ENCODE results near the gene PTPN2. TPM values are rescaled to one million over a fixed set of nuclear protein-coding genes. Genes with fewer than 3 reads are reported as not detected.
"Not testable (repeated sequence)": the region's sequence is repeated elsewhere in the genome, so short reads cannot be mapped to it uniquely, and the experiment has no call there.

Gene PTPN2
- total RNA-seq, 1 donor from 2014 or later = 40.4 TPM

DNA sequence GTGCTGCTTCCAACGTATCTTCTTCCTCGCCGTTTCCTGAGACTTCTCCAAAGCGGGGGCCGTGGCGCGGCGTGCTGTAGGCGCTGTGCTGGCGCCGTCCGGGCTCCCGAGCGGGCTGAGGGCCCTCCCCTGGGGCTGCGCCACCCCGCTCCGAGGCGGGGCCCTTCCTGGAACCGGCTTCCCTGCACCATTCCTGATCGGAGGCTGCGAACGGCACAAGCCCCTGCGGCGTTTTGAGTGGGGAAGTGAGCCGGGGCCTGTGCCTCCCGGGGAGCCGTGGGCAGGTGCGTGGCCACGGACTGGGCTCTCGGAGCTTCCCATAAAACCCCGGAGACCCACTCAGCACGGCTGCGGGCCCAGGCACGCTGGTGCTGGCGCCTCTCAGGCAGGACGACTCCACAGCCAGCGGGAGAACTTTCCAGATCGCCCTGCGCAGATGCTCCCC lies 106.5 kb downstream of the PTPN2 start:
- no peak for FAIRE-seq
- DNase-seq (ENCODE audit: low spot score in 2 of 2) = no peak

DNA sequence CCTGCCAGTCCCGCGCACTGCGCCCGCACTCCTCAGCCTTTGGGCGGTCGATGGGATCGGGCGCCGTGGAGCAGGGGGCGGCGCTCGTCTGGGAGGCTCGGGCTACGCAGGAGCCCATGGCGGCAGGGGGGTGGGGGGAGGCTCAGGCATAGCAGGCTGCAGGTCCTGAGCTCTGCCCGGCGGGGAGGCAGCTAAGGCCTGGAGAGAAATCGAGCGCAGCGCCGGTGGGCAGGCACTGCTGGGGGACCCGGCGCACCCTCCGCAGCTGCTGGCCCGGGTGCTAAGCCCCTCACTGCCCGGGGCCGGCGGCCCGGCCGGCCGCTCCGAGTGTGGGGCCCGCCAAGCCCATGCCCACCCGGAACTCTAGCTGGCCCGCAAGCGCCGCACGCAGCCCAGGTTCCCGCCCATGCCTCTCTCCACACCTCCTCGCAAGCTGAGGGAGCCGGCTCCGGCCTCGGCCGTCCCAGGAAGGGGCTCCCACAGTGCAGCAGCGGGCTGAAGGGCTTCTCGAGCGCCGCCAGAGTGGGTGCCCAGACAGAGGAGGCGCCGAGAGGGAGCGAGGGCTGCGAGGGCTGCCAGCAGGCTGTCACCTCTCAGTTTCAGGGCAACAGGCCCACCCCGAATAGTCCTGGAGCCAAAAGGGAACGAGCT lies 107.1 kb downstream of the PTPN2 start:
- FAIRE-seq (no peak), DNase-seq (ENCODE audit: low spot score in 2 of 2) (no peak)

DNA sequence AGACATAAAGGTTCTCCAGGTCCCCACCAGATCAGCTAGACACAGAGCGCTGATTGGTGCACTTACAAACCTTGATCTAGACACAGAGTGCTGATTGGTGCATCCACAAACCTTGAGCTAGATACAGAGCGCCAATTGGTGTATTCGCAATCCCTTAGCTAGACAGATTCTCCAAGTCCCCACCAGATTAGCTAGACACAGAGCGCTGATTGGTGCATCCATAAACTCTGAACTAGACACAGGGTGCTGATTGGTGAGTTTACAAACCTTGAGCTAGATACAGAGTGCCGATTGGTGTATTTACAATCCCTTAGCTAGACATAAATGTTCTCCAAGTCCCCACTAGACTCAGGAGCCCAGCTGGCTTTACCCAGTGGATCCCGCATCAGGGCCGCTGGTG lies 107.6 kb downstream of the PTPN2 start:
- not testable (repeated sequence) for FAIRE-seq; DNase-seq (ENCODE audit: low spot score in 2 of 2)

DNA sequence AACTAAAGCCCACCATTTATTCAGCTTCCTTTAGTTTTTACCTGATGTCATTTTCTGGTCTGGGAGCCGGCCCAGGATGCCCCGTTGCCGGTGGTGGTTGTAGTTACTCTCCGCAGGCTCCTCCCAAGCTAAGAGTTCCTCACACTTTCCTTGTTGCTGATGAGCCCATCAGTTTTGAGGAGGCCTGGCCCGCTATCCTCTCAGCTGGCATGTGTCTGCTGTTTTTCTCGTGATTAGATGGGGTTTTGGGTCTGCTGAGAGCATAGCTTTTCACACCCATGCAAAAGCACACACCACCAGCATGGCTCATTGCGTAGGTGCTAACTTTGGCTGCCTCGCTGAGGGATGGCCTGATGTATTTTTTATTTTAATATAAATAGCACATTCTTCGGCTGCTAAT lies 109.1 kb downstream of the PTPN2 start:
- DNase-seq (ENCODE audit: low spot score in 2 of 2) (no peak), FAIRE-seq (no peak)

DNA sequence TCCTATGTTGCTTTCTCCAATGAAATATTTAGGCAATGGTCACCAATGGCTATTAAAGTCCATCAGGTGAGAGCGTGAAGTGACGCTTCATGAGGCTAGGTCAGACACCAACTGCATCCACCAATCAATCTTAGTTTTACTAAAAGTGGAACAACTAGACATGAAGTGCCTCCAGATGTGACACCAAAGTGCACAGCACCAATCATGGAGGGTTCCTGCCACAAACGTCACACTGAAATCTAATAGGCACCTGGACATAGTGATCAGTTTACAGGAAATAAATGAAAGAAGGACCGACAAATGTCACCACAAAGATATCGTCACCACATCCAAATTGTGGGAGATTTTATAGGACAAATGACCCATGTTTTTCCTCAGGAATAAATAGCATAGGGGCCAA lies 110.7 kb downstream of the PTPN2 start:
- DNase-seq (ENCODE audit: low spot score in 2 of 2) = no peak
- no peak for FAIRE-seq

DNA sequence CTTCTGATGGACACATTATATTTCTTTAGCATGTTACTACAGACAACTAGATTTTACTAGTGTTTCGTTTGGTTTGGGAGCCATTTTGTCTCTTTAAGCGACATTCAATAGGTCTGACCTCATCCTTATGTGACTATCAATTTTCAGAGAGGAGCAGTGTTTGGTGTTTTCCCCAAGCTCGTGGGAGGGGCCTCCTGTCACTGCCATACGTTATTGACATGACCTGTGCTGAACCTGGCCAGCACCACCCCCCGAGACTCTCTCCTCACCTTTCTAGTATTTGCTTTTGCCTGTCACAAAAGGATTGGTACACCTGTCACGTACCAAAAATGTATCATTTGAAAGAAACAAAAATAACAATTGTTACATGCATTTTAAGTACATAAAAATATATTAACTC lies 111.9 kb downstream of the PTPN2 start:
- FAIRE-seq = no peak
- no peak for DNase-seq (ENCODE audit: low spot score in 2 of 2)

DNA sequence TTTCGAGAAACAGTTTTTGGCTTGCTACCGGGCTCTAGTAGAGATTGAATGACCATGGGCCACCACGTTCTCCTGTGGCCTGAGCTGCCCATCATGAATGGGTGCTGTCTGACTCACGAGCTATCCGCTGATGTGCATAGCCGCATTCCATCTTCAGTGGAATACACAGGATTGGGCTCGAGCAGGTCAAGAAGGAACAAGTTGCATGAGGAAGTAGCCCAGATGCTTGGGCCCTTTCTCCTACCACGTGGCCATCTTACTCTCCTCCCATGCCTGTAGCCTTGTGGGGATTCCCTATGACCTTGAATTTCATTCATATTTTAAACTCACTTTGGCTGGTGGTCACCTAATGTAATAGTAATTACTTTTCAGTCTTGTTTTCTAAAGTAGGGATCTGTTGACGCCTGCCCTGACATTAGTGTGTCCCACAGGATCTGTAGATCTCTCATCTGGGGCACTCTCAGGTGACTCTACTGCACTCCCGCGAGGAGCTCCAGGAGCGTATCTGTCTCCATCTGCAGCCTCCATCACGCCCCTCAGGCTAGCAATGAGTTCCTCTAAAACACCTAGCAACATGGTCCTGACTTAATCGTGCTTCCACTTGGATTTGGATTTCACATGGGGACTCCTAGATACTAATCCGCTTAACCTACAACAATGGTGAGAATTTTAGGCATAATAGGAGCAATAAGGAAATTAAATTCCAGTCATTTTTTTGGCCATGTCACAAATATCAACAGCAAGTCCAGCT lies 113.4 kb downstream of the PTPN2 start:
- FAIRE-seq = no peak

DNA sequence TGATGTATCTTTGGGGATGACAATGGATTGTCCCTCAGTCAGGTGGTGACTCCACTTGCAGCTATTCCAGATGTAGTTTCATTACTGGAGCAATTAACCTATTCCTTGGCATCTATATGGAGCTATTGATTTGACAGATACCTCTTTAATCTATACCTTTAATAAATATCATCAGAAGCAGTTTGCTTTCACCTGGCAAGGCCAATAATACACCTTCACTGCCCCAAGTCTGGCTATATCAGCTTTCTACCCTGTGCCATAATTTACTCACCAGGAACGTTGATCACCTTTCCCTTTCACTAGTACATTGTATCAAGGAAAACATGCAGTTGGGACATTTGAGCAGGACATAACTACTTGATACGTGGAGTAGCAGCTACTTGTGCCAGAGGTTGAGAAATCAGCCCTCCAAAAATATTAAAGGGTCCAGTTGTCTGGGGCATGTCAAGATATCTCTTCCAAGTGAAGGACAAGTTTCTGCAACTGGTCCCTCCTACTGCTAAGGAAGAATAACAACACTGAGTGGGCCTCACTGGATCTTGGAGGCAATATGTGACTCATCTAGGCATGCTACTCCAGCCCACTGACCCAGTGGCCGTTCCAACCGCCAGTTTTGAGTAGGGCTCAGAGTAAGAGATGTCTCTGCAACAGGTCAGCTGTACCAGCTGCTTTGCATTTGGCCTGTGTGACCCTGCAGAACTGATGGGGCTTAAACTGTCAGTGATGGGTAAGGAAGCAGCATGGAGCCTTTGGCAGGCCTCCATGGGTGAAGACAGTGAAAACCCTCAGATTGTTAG lies 114.2 kb downstream of the PTPN2 start:
- FAIRE-seq = no peak
- no peak for DNase-seq (ENCODE audit: low spot score in 2 of 2)

More for the DNA sequence above, 113.4 kb downstream of the PTPN2 start:
- DNase-seq (ENCODE audit: low spot score in 2 of 2) = no peak

DNA sequence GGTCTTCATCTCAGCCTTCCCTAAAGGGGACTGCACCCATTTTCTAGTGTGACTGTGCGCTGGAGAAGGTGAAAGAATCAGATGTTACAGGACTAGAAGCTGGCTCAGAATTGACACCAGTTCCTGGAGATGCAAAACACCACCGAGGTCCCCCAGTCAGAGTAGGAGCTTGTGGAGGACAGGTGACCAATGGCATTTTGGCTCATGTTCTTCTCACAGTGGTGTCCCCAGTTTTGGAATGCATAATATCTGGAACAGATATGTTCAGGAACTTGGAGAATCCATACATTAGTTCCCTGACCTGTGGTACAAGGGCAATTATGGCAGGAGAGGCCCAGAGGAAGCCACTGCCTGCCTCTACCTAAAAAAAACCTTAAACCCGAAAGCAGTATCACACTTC lies 114.9 kb downstream of the PTPN2 start:
- no peak for FAIRE-seq
- DNase-seq (ENCODE audit: low spot score in 2 of 2) = no peak

DNA sequence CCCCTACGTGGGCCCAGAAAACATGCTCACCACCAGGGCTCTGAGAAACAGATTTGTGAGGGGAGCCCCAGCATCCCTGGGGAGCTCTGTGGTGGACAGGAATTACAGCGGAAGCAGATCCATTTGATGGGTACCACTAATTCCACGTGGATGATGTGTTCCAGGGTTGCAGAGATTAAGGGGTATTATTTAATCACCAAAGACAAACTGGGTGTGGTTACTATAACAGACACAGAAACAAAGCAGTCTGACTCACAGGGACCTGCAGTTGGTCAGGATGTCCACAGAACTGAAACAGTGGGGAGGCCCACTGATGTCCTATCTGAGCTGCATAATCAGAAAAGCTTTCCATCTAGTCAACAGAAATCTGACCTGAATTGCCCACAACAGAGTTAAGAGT lies 115.4 kb downstream of the PTPN2 start:
- DNase-seq (ENCODE audit: low spot score in 2 of 2) (no peak), FAIRE-seq (no peak)

DNA sequence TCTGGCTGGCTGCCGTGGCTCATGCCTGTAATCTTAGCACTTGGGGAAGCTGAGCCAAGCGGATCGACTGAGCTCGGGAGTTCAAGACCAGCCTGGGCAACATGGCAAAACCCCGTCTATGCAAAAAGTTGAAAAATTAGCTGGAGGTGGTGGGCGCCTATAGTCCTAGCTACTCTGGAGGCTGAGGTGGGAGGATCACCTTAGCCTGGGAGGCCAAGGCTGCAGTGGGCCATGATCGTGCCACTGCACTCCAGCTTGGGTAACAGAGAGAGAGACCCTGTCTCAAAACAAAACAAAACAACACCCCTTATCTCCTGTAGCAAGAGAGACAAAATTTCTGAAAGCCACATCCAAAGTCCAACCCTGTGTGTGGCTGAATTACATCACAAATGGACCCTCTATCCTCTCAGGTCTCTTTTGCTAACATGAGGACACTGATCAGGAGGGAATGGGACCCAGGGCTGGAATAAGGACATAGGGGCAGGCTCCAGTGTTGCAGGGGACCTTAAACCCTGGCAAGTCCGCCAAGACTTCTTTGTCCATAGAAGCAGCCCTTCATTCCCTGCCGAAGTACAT lies 116.4 kb downstream of the PTPN2 start:
- FAIRE-seq (no peak), DNase-seq (ENCODE audit: low spot score in 2 of 2) (no peak)

DNA sequence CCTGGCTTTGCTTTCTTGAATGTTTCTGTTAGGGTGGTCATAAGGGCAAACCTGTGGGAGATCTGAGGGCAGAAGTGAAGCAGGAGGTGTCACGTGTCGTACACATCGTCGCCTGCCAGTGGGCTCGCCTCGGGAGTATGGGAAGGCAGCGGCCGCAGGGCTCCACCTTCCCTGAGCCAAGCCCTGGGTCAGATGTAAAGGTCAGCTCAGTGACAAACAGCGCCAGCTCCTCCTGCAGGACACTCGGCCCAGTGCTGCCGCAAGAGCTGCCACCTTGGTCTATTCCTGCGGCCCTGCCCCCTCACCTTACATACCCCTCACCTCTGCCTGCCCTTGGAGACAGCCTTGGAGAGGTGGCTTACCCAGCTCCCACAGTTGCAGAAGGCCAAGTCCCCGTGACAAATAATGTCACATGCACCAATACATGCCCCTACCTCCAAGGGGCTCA lies 117.0 kb downstream of the PTPN2 start:
- DNase-seq (ENCODE audit: low spot score in 2 of 2) (no peak), FAIRE-seq (no peak)

DNA sequence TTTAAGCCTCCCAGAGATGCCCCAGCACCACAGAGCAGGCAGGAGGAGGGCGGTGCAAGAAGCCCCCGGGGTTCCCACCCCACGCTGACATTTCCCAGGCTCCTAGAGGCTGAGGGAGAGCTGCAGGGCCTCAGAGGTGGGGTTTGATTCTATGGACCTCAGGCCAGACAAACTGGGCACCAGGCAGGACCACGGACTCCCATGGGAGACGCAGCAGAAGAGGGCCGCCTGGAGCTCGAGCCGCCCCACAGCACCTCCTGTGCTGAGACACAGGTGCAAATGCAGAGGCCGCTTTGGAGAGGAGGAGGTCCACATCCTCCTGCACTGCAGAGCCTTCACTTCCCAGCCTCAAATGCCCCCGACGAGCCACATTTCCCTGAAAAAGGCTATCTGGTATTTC lies 118.5 kb downstream of the PTPN2 start:
- FAIRE-seq = no peak
- no peak for DNase-seq (ENCODE audit: low spot score in 2 of 2)

DNA sequence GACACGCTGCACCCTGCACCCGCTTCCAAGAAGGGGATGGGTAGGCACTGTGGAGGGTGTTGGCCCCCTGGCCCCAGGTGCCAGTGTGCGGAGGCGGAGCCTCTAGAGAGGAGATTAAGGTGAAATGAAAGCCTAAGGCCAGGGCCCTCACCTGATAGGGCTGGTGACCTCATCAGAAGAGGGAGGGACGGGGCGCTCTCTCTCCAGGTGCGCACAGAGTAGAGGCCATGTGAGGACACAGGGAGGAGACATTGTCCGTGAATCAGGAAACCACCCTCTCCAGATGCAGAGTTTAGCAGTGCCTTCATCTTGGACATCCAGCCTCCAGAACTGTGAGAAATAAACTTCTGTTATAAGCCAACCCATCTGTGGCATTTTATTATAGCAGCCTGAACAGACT lies 118.9 kb downstream of the PTPN2 start:
- DNase-seq (ENCODE audit: low spot score in 2 of 2) (no peak), FAIRE-seq (no peak)

DNA sequence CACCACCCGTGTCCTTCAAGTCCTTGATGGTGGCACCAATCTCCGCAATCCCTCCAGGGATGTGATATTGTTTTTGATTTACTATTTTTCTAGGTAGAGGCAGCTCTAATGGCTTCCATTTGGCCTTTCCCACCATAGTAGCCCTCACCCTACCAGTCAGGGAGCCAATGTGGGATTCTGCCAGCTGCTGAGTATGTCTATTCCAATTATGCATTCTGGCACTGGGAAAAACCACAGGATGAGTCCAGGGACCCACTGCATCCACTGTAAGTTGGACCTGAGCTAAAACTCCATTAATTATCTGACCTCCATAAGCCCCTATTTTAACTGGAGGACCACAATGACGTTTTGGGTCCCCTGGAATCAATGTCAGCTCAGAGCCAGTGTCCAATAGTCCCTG lies 125.5 kb downstream of the PTPN2 start:
- not testable (repeated sequence) for FAIRE-seq; DNase-seq (ENCODE audit: low spot score in 2 of 2)

DNA sequence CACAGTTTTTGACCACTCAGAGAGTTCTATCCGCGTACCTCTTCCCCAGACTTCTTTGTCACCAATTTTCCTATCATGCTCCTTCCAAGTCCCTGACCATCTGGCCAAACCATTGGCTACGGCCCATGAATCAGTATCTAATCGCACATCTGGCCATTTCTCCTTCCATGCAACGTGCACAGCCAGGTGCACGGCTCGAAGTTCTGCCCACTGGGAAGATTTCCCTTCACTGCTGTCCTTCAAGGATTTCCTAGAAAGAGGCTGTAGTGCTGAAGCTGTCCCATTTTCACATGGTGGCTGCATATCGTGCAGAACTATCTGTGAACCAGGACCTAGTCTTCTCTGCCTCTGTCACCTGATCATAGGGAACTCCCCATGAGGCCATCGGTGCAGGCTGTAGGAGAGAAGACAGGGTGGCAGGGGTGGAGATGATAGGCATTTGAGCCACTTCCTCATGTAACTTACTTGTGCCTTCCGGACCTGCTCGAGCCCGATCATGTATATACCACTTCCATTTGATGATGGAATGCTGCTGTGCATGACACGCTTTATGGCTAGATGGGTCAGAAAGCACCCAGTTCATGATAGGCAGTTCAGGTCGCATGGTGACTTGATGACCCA lies 127.3 kb downstream of the PTPN2 start:
- FAIRE-seq; DNase-seq (ENCODE audit: low spot score in 2 of 2): not testable (repeated sequence)

DNA sequence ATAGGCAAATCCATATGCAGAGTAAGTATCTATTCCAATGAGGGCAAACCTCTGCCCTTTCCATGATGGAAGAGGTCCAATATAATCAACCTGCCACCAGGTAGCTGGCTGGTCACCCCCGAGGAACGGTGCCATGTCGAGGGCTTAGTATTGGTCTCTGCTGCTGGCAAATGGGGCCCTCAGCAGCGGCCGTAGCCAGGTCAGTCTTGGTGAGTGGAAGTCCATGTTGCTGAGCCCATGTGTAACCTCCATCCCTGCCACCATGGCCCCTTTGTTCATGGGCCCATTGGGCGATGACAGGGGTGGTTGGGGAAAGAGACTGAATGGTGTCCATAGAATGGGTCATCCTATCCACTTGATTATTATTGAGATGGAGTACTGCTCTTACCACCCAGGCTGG lies 128.4 kb downstream of the PTPN2 start:
- FAIRE-seq; DNase-seq (ENCODE audit: low spot score in 2 of 2): not testable (repeated sequence)

DNA sequence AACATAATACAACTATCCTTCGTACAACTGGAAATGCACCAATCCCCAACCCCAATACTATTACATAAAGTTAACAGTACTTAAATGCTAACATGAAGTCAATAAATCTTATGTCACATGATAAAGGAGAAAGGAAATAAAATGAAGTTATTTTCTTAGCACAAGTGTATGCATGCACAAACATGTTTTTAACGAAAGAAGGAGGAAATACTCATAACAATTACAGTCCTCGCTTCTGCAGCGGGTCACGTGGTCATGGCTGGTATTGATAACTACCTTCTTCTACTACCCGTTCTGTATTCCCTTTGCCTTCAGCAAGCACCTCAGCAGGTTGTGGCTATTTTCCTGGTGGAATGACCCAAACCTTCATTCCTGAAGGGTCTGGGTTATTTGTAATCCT lies 129.5 kb downstream of the PTPN2 start:
- FAIRE-seq (no peak), DNase-seq (ENCODE audit: low spot score in 2 of 2) (no peak)

DNA sequence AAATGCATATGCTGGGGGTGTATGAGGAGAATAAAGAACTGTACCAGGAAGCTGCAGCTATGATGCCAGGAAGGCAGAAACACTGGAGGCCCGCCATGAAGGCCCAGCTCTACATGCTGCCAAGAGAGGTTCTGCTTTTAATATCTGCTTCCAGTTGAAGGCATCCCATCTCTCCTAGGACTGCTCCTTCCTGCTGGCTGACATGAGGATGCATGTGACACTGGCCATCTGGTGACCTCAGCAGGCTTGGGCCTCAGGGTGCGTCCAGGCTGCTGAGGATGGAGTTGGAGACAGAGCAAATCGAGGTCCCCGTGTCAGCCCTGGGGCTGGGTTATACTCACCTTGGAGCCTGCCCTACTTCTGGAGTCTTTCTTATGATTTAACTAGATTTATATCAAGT lies 132.1 kb downstream of the PTPN2 start:
- FAIRE-seq (no peak), DNase-seq (ENCODE audit: low spot score in 2 of 2) (no peak)

DNA sequence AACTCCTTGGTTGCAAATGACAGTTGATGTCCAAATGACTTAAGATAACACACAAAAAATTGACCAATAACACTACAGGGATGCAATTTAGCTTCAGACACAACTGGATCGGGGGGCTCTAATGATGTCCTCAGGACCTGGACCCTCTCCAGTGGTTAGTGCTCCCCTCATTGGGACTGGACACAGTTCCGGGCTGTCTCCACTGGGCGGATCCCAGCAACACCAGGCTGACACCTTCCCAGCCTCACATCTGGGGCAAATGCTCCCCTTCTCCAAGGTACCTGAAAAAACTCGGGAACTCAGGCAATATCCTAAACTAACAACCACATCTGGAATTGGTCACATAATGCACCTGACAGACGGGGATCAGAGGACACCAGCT lies 132.5 kb downstream of the PTPN2 start:
- DNase-seq (ENCODE audit: low spot score in 2 of 2) = no peak
- FAIRE-seq = no peak

Measured in frontal cortex (tissue), 4 donors.